ENCODE results near the gene RANGRF.

- TF ChIP-seq CTCF (IDR thresholded peaks at IDR 0.05) (peak in 1 of 6 experiments; percentile 29), POLR2A (IDR thresholded peaks at IDR 0.05) (peak; percentile 28 to 73)
Observed at GRCh38 chr17:8248751-8249607, 39.5 kb upstream of the RANGRF start, which contains the start of gene PFAS.
